Natural killer cell (primary cell): ENCODE data around the gene USP34. TPM values are rescaled to one million over a fixed set of nuclear protein-coding genes. Genes with fewer than 3 reads are reported as not detected.

Source experiments
- ATAC-seq, 3 donors: fragments of 150-1000 bp in 2 of 3; fragments of 200-7000 bp in 1 of 3; cut with Tn5 transposase; 1 replicate in 1 of 3; 2 replicates in 2 of 3; pipeline ENCODE4 v1.10.0; 2021; ENCODE audit warnings: mild to moderate bottlenecking in 2 of 3, moderate library complexity in 2 of 3
- DNase-seq, 2 donors: peaks; one replicate each; pipeline versions ENCODE4 v3.0.0 to v3.0.0-alpha.2; 2013 to 2021; ENCODE audit warnings: mixed read lengths in 1 of 2
- H3K27ac ChIP-seq: one replicate; pipeline ENCODE4 v1.5.1; 2013; ENCODE audit warnings: mild to moderate bottlenecking, low read length
- H3K27me3 ChIP-seq: one replicate; pipeline ENCODE4 v1.6.1; 2013; ENCODE audit warnings: low read length; ENCODE audit not compliant: control insufficient read depth, insufficient read depth
- H3K36me3 ChIP-seq: one replicate; pipeline ENCODE4 v1.6.1; 2013; ENCODE audit warnings: low read length; ENCODE audit not compliant: control insufficient read depth, insufficient read depth
- H3K4me1 ChIP-seq: one replicate; pipeline ENCODE4 v1.6.1; 2013; ENCODE audit warnings: low read length; ENCODE audit not compliant: control insufficient read depth, insufficient read depth
- H3K4me3 ChIP-seq: one replicate; pipeline ENCODE4 v1.5.1; 2013; ENCODE audit warnings: low read length
- H3K9me3 ChIP-seq: one replicate; pipeline ENCODE4 v1.6.1; 2013; ENCODE audit warnings: low read length; ENCODE audit not compliant: control insufficient read depth, insufficient read depth
- H3K27ac Mint-ChIP-seq, 2 donors: one replicate each; pipeline ENCODE4 v1.8.0; 2022; ENCODE audit warnings: mild to moderate bottlenecking in 2 of 2, mixed read lengths in 2 of 2, moderate library complexity in 1 of 2
- H3K27me3 Mint-ChIP-seq, 2 donors: one replicate each; pipeline ENCODE4 v1.8.0; 2022; ENCODE audit warnings: low read depth in 2 of 2, mixed read lengths in 2 of 2
- H3K36me3 Mint-ChIP-seq: one replicate; pipeline ENCODE4 v1.8.0; 2022; ENCODE audit warnings: mixed read lengths
- H3K4me1 Mint-ChIP-seq, 2 donors: one replicate each; pipeline ENCODE4 v1.8.0; 2022; ENCODE audit warnings: mixed read lengths in 2 of 2
- H3K4me3 Mint-ChIP-seq: one replicate; pipeline ENCODE4 v1.8.0; 2022; ENCODE audit warnings: mild to moderate bottlenecking, moderate library complexity, mixed read lengths
- H3K9me3 Mint-ChIP-seq, 2 donors: one replicate each; pipeline ENCODE4 v1.8.0; 2022; ENCODE audit warnings: mixed read lengths in 2 of 2
- CTCF ChIP-seq: fragments of 200-600 bp; IDR thresholded peaks from one replicate; pipeline ENCODE4 v1.8.0; 2022; ENCODE audit warnings: antibody characterized with exemption
- WGBS: methylation state at CpG from one replicate; pipeline ENCODE4 v1.1.7; 2013; ENCODE audit warnings: missing lambda C conversion rate; ENCODE audit not compliant: insufficient coverage; 5-methylcytosine and 5-hydroxymethylcytosine counted together
- intact Hi-C: fragments of 100-400 bp; cut with micrococcal nuclease; formaldehyde crosslinking; loops from one replicate; pipeline ENCODE4 v1.14.2; 2022
- total RNA-seq, 4 donors: library from RNA; stranded (reverse); fragments of 120-200 nt in 1 of 4; gene quantifications; one replicate each; pipeline versions ENCODE4 v1.2.3 to v1.2.4, GENCODE V29; 2013 to 2022

USP34 gene
- total RNA-seq, 3 donors from 2014 or later (not counting 1 experiment from before 2014, with no cell fraction given): 184 to 204 (median 199) TPM

DNA sequence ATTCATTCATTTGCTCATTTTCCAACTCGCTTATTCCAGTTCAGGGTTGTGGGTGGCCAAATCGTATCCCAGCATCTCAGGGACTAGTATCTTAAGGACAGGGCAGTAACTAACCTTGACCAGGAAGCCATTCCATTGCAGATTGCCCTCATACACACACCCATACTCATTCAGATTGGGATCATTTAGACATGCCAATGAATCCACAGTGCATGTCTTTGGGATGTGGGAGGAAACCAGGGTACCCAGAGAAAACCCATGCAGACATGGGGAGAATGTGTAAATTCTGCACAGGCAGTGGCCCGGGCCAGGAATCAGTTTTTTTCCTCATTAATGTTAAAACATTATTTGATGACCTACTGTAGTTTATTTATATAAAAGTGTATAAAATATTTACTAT is 150.7 kb downstream of the USP34 start:
- H3K36me3 ChIP-seq: peaks cover 49% of the 10 kb centered on the region
- H3K4me3 ChIP-seq: no peak overlapping the region
- no peak overlapping the region for H3K4me3 Mint-ChIP-seq
- ATAC-seq (no peak), DNase-seq (no peak)
- H3K27ac ChIP-seq: no peak overlapping the region
- H3K9me3 ChIP-seq: no peaks in the 10 kb centered on the region
- no peaks in the 10 kb centered on the region for H3K36me3 Mint-ChIP-seq
- H3K9me3 Mint-ChIP-seq: no peaks in the 10 kb centered on the region
- H3K4me1 Mint-ChIP-seq: no peaks in the 10 kb centered on the region
- no peaks in the 10 kb centered on the region for H3K27me3 ChIP-seq
- H3K27me3 Mint-ChIP-seq: no peaks in the 10 kb centered on the region
- TF ChIP-seq CTCF: no peak
- intact Hi-C loops: no loop called here
- WGBS: 100% methylated on average over 2 of the region's 3 CpGs
- no peak overlapping the region for H3K27ac Mint-ChIP-seq
- no peaks in the 10 kb centered on the region for H3K4me1 ChIP-seq

DNA sequence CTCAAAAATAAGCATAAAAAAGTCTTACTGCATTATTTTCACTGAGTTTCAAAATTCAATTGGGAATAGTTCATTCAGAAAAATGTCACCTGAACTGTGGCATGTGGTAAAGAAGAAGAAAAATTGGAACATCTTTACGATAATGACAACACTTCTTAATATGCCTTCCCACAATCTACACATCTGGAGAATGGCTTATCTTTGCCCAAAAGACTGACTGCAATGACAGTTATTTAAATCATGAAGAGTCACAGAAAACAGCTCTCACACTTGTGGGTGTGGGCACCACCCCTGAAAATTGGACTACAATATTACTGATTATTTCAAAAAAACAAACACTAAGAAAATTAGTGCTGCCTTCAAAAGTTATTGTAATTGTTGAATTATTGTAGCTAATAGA is 152.3 kb downstream of the USP34 start:
- Mint-ChIP-seq H3K27ac (no peak overlapping the region), H3K36me3 (no peaks in the 10 kb centered on the region), H3K4me1 (no peaks in the 10 kb centered on the region), H3K27me3 (no peaks in the 10 kb centered on the region), H3K4me3 (no peak overlapping the region), H3K9me3 (no peaks in the 10 kb centered on the region)
- 100% methylated on average over 1 of the region's 1 CpG for WGBS
- H3K9me3 ChIP-seq: no peaks in the 10 kb centered on the region
- H3K36me3 ChIP-seq: peaks cover 52% of the 10 kb centered on the region
- TF ChIP-seq CTCF: no peak
- no peaks in the 10 kb centered on the region for H3K27me3 ChIP-seq
- no peaks in the 10 kb centered on the region for H3K4me1 ChIP-seq
- ATAC-seq (no peak), DNase-seq (no peak)
- H3K27ac ChIP-seq: no peak overlapping the region
- intact Hi-C loops: no loop called here
- H3K4me3 ChIP-seq: no peak overlapping the region

GRCh38 chr2:61295981-61296380 is 174.9 kb downstream of the USP34 start:
- Histone ChIP-seq H3K9me3 (no peaks in the 10 kb centered on the region), H3K27me3 (no peaks in the 10 kb centered on the region), H3K4me1 (no peaks in the 10 kb centered on the region), H3K27ac (no peak overlapping the region), H3K36me3 (peaks cover 54% of the 10 kb centered on the region), H3K4me3 (no peak overlapping the region)
- H3K36me3 Mint-ChIP-seq: peaks cover 7% of the 10 kb centered on the region
- DNase-seq (no peak), ATAC-seq (peak in 1 of 3 donors; percentile 48)
- no peak for TF ChIP-seq CTCF
- peaks cover 5 to 6% of the 10 kb centered on the region in 2 donors for H3K4me1 Mint-ChIP-seq
- intact Hi-C loops: no loop called here
- H3K27me3 Mint-ChIP-seq: no peaks in the 10 kb centered on the region
- no peak overlapping the region for H3K4me3 Mint-ChIP-seq
- H3K27ac Mint-ChIP-seq: no peak overlapping the region
- no peaks in the 10 kb centered on the region for H3K9me3 Mint-ChIP-seq
- 44% methylated on average over 1 of the region's 3 CpGs for WGBS

DNA sequence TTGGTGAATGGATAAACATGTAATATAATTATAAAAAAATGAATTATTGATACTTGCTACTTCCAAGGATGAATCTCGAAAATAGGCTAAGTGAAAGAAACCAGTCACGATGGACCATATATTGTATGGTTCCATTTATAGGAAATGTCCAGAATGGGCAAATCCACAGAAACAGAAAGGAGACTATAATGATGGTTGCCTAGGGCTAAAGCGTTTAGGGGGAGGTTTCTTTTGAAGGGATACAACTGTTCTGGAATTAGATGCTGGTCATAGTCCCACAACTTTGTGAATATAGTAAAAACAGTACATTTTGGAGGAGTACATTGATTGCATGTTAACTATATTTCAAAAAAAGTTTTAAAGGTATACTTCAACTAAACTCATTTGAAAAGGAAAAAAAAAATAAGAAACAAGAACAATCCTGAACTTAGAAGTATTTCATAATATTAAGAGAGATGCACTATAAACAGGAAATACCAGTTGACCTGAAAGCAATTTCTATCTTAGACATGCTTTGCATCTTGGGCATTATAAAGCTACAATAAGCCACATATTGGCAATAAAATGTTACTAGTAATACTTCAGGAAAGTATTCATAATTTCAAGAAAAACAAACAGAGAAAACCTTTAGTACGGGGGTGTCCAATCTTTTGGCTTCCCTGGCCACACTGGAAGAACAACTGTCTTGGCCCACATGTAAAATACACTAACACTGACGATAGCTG is 178.9 kb downstream of the USP34 start:
- peaks cover 11 to 15% of the 10 kb centered on the region in 2 donors for H3K4me1 Mint-ChIP-seq
- WGBS: 98% methylated on average over 5 of the region's 5 CpGs
- H3K9me3 Mint-ChIP-seq: no peaks in the 10 kb centered on the region
- ATAC-seq (no peak), DNase-seq (no peak)
- Histone ChIP-seq H3K27me3 (no peaks in the 10 kb centered on the region), H3K4me1 (no peaks in the 10 kb centered on the region), H3K36me3 (peaks cover 61% of the 10 kb centered on the region), H3K9me3 (no peaks in the 10 kb centered on the region), H3K4me3 (no peak overlapping the region), H3K27ac (no peak overlapping the region)
- intact Hi-C loops: no loop called here
- peak overlapping the region in 1 of 2 donors; percentile 47 for H3K27ac Mint-ChIP-seq
- H3K36me3 Mint-ChIP-seq: no peaks in the 10 kb centered on the region
- H3K4me3 Mint-ChIP-seq: no peak overlapping the region
- no peaks in the 10 kb centered on the region for H3K27me3 Mint-ChIP-seq
- no peak for TF ChIP-seq CTCF
